ENCODE measurements around the gene MMP24OS.

GRCh38 chr20:35285806-35286076 lies 7.8 kb upstream of the MMP24OS start:
- TF ChIP-seq CTCF (conservative IDR thresholded peaks at IDR 0.05; ENCODE audit: low read depth, low read length) (no peak), POLR2A (IDR thresholded peaks at IDR 0.05; ENCODE audit: low read depth, low read length) (no peak), RCOR1 (IDR thresholded peaks at IDR 0.05; ENCODE audit: insufficient replicate concordance, low read length) (no peak), BHLHE40 (IDR thresholded peaks at IDR 0.05; ENCODE audit: low read depth, low read length) (no peak)
